ENCODE data around the gene PIGS. TPM values are rescaled to one million over a fixed set of nuclear protein-coding genes. Genes with fewer than 3 reads are reported as not detected.

Gene PIGS
- total and polyA plus RNA-seq, 2 of the 4 experiments (the other 2 are of a cell fraction), result 28.7 to 78.9 TPM

DNA sequence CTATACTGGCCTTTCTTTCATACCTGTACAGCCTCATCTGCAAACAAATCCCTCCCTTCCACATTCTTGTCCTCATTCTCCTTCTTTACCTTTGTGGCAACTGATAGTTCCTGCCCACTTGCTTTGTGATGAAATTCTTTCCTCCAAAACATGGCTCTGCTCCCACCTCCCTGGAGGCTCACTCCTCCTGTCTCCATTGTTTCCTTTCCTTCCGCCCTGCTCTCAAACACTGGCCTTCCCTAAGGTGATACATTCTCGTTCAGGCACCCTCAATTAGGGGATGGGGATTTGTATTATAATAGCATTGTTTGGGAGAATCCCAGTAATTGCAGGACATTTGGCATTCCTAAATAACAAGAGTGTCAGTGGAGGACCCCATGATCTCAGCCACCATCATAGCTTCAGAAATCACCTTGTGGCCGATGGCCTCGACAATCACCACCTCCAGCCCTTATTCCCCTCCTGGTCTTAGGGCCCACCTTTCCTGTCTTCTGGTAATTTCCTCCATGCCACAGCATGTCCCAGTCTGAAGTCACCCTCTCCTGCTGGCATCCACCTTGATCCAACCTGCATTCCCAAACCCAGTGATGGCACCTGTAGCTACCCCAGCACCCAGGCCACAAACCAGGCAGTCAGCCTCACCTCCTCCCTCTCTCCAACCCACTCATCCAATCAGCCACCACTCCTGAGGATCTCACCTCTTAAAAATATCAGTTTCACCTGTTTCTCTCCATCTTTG, 26.8 kb downstream of the PIGS start:
- no peak overlapping the region for H3K23ac ChIP-seq (ENCODE audit: low read depth, low read length)
- no peak overlapping the region for H2AK9ac ChIP-seq (replicated peaks; ENCODE audit: low read depth, low read length, poor library complexity)
- no peak for DNase-seq
- H2AK5ac ChIP-seq (ENCODE audit: low read depth, low read length), result no peak overlapping the region
- H4K20me1 ChIP-seq (ENCODE audit: insufficient read depth, low read length), result no peaks in the 10 kb centered on the region
- ChIA-PET POLR2A (ENCODE audit: unreplicated experiment) (no interaction called here), CTCF (interaction anchor here (0.6 kb wide), 1 partner anchor 78 kb away, joined by 6 read pairs; no protein-coding TSS in a partner anchor)
- H3K4ac ChIP-seq (ENCODE audit: low read depth, low read length), result no peak overlapping the region
- no peak overlapping the region for H3K4me3 ChIP-seq (ENCODE audit: insufficient read depth, low read depth, low read length)
- no peak overlapping the region for H3K27ac ChIP-seq (ENCODE audit: insufficient read depth, low read length)
- peaks cover 3 to 4% of the 10 kb centered on the region in 2 experiments; a peak in 1 of 4 replicates for H3K79me1 ChIP-seq (ENCODE audit: low read depth in 1 of 2, low read length in 2 of 2)
- 77% methylated on average over 2 of the region's 4 CpGs; no CpG with 5 or more reads in 1 of the 2 experiments for WGBS, 2 experiments (ENCODE audit: extremely low coverage in 2 of 2, insufficient read length in 1 of 2)
- no peak overlapping the region for H3K4me2 ChIP-seq (ENCODE audit: low read depth, low read length)
- dilution Hi-C loops (cut with HindIII; ENCODE audit: low sequenced_read_pairs, unreplicated experiment), result no loop called here
- H3K9me3 ChIP-seq (ENCODE audit: control insufficient read depth, insufficient read depth, low read length), result no peaks in the 10 kb centered on the region
- H4K8ac ChIP-seq (ENCODE audit: low read depth in 2 of 2, low read length in 2 of 2), result no peak overlapping the region
- no peak overlapping the region for H2BK5ac ChIP-seq (ENCODE audit: low read depth, low read length, poor library complexity, severe bottlenecking)
- no peaks in the 10 kb centered on the region for H3K27me3 ChIP-seq (ENCODE audit: control insufficient read depth, insufficient read depth, low read length)
- H3K18ac ChIP-seq (ENCODE audit: low read depth, low read length), result no peak overlapping the region
- H3K9me1 ChIP-seq (ENCODE audit: insufficient read depth, low read length), result no peaks in the 10 kb centered on the region
- intact Hi-C loops (cut with micrococcal nuclease), result loop anchor here (10.0 kb wide), 1 partner anchor 140 kb away; the partner anchor contains the start of gene SLC46A1
- no peak overlapping the region for H2BK20ac ChIP-seq (ENCODE audit: low read depth, low read length)
- H2AFZ ChIP-seq (replicated peaks; ENCODE audit: low read length, poor library complexity), result no peak overlapping the region
- H3K4me1 ChIP-seq (ENCODE audit: control insufficient read depth, insufficient read depth, low read length), result no peaks in the 10 kb centered on the region
- no peak overlapping the region for H2BK15ac ChIP-seq (ENCODE audit: low read depth, low read length)
- H3K9ac ChIP-seq (ENCODE audit: low read depth, low read length), result no peak overlapping the region
- in situ Hi-C loops (cut with MboI; ENCODE audit: low sequenced_read_pairs), result no loop called here
- ATAC-seq (ENCODE audit: low read depth), result no peak
- no peak overlapping the region for H3K56ac ChIP-seq (ENCODE audit: extremely low read depth, insufficient read depth, low read length)
- H2BK120ac ChIP-seq (ENCODE audit: low read depth, low read length), result no peak overlapping the region
- no peak overlapping the region for H4K5ac ChIP-seq (ENCODE audit: low read depth, low read length)
- H3K14ac ChIP-seq (replicated peaks; ENCODE audit: low read depth, low read length), result no peak overlapping the region
- BruUV-seq (replicated peaks), result no TSS peak
- peaks cover 8% of the 10 kb centered on the region; the same call in 1 of the 2 replicates for H3K36me3 ChIP-seq (ENCODE audit: control insufficient read depth, insufficient read depth, low read length)
- H4K91ac ChIP-seq (ENCODE audit: insufficient read depth, low read depth, low read length), result no peak overlapping the region
- TF ChIP-seq POLR2A (IDR thresholded peaks at IDR 0.05; ENCODE audit: low read depth, low read length), result no peak
- no peak for TF ChIP-seq RCOR1 (IDR thresholded peaks at IDR 0.05; ENCODE audit: insufficient replicate concordance, low read length)
- no peak for TF ChIP-seq RFX5 (IDR thresholded peaks at IDR 0.05; ENCODE audit: low read depth, low read length)
- TF ChIP-seq, protein P1, sequence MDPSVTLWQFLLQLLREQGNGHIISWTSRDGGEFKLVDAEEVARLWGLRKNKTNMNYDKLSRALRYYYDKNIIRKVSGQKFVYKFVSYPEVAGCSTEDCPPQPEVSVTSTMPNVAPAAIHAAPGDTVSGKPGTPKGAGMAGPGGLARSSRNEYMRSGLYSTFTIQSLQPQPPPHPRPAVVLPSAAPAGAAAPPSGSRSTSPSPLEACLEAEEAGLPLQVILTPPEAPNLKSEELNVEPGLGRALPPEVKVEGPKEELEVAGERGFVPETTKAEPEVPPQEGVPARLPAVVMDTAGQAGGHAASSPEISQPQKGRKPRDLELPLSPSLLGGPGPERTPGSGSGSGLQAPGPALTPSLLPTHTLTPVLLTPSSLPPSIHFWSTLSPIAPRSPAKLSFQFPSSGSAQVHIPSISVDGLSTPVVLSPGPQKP (IDR thresholded peaks at IDR 0.05; ENCODE audit: borderline replicate concordance, low read depth, low read length), result no peak
- TF ChIP-seq MAZ (IDR thresholded peaks at IDR 0.05; ENCODE audit: borderline replicate concordance, low read depth, low read length), result no peak
- TF ChIP-seq CEBPB (IDR thresholded peaks at IDR 0.05; ENCODE audit: low read depth, low read length), result no peak
- TF ChIP-seq MXI1 (IDR thresholded peaks at IDR 0.05; ENCODE audit: borderline replicate concordance, low read depth, low read length), result no peak
- TF ChIP-seq BHLHE40 (IDR thresholded peaks at IDR 0.05; ENCODE audit: low read depth, low read length), result no peak
- TF ChIP-seq CHD1 (IDR thresholded peaks at IDR 0.05; ENCODE audit: low read depth, low read length), result no peak
- TF ChIP-seq MAFK (IDR thresholded peaks at IDR 0.05; ENCODE audit: low read depth, low read length), result no peak
- TF ChIP-seq, protein P2, sequence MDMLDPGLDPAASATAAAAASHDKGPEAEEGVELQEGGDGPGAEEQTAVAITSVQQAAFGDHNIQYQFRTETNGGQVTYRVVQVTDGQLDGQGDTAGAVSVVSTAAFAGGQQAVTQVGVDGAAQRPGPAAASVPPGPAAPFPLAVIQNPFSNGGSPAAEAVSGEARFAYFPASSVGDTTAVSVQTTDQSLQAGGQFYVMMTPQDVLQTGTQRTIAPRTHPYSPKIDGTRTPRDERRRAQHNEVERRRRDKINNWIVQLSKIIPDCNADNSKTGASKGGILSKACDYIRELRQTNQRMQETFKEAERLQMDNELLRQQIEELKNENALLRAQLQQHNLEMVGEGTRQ (IDR thresholded peaks at IDR 0.05; ENCODE audit: low read depth, low read length), result no peak
- TF ChIP-seq, protein P3, sequence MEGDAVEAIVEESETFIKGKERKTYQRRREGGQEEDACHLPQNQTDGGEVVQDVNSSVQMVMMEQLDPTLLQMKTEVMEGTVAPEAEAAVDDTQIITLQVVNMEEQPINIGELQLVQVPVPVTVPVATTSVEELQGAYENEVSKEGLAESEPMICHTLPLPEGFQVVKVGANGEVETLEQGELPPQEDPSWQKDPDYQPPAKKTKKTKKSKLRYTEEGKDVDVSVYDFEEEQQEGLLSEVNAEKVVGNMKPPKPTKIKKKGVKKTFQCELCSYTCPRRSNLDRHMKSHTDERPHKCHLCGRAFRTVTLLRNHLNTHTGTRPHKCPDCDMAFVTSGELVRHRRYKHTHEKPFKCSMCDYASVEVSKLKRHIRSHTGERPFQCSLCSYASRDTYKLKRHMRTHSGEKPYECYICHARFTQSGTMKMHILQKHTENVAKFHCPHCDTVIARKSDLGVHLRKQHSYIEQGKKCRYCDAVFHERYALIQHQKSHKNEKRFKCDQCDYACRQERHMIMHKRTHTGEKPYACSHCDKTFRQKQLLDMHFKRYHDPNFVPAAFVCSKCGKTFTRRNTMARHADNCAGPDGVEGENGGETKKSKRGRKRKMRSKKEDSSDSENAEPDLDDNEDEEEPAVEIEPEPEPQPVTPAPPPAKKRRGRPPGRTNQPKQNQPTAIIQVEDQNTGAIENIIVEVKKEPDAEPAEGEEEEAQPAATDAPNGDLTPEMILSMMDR (conservative IDR thresholded peaks at IDR 0.05; ENCODE audit: low read depth, low read length), result no peak
- TF ChIP-seq FOS (IDR thresholded peaks at IDR 0.05; ENCODE audit: low read depth, low read length), result no peak
- no peak for TF ChIP-seq RAD21 (IDR thresholded peaks at IDR 0.05; ENCODE audit: low read length)
- TF ChIP-seq SMC3 (IDR thresholded peaks at IDR 0.05; ENCODE audit: low read depth, low read length), result no peak

Measured in IMR-90 (cell line).